ENCODE data around the gene TPSB2. TPM values are rescaled to one million over a fixed set of nuclear protein-coding genes. Genes with fewer than 3 reads are reported as not detected.

TPSB2 gene
- total RNA-seq, 1 experiment from 2014 or later = not detected

DNA sequence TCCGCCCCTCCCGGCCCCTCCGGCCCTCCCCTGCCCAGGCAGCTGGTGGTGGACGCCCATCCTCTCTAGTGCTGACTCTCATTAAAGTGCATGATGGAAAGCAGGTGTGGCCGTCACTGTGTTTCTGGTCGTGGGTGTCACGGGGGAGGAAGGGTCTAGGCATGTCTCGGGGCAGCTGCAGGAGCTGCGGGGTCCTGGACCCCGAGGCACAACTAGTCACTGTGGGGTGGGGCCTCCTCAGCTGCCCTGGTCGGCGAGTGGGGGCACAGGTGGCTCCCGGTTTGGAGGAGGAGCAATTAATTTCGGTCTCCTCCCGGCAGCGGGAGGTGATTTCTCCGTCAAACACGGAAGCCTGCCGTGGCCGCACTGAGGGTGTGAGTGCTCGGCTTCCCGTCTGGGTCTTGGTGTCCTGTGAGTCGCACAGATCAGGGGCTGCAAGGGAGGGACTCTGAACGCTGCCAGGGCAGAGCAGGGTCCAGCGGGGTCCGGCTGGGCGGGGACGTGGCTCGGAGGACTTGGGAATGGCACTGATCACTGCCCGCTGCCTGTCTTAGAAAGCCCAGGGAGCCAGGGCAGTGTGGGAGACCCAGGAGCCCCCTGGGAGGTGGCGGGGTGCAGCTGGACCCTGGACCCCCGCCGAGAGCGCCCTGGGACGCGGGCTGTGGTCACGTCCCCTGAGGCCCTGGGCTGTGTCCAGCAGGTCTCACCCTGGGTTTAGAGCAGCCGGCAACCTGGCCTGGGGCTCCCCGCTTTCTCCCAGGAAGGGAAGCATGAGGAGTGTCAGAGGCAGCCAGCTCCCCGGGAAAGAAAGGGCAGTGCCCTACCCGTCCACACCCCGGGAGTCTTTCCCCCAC is 29.1 kb upstream of the TPSB2 start:
- no peak for TF ChIP-seq EZH2phosphoT487 (IDR thresholded peaks at IDR 0.05; ENCODE audit: borderline replicate concordance, low read length)
- TF ChIP-seq CTCF (conservative IDR thresholded peaks at IDR 0.05; ENCODE audit: low read depth, low read length) = no peak
- no peak for TF ChIP-seq EZH2 (IDR thresholded peaks at IDR 0.05; ENCODE audit: low read length, unreplicated experiment)
- ChIA-PET POLR2A (ENCODE audit: unreplicated experiment) (no interaction called here), CTCF (no interaction called here)
- H3K4me1 ChIP-seq (ENCODE audit: insufficient read depth, low read length) = no peaks in the 10 kb centered on the region; the same call in 1 of the 2 replicates
- H3K27me3 ChIP-seq (ENCODE audit: low read length) = peaks cover 31% of the 10 kb centered on the region
- H3K4me2 ChIP-seq (ENCODE audit: low read length) = peak overlapping the region; percentile 84
- intact Hi-C loops (cut with micrococcal nuclease) = no loop called here
- no peak overlapping the region for H3K9ac ChIP-seq (ENCODE audit: low read length)
- no peaks in the 10 kb centered on the region for H4K20me1 ChIP-seq (ENCODE audit: low read length)
- no peak overlapping the region for H3K27ac ChIP-seq (ENCODE audit: low read length)
- no peaks in the 10 kb centered on the region for H3K9me2 ChIP-seq (replicated peaks; ENCODE audit: low read length)
- peak overlapping the region; percentile 61 for H2AFZ ChIP-seq (ENCODE audit: low read length)
- H3K9me3 ChIP-seq (ENCODE audit: low read length) = no peaks in the 10 kb centered on the region
- peak; percentile 32; the same call in 1 of the 2 replicates for ATAC-seq
- peak; percentile 13 for DNase-seq
- BruUV-seq (replicated peaks) = no TSS peak
- peak overlapping the region; percentile 54 for H3K4me3 ChIP-seq (ENCODE audit: low read length)
- H3K36me3 ChIP-seq (ENCODE audit: low read depth, low read length) = no peaks in the 10 kb centered on the region
- H3K79me2 ChIP-seq (ENCODE audit: low read length) = no peaks in the 10 kb centered on the region
- no peaks in the 10 kb centered on the region for H3F3A ChIP-seq (ENCODE audit: low read length, unreplicated experiment)

DNA sequence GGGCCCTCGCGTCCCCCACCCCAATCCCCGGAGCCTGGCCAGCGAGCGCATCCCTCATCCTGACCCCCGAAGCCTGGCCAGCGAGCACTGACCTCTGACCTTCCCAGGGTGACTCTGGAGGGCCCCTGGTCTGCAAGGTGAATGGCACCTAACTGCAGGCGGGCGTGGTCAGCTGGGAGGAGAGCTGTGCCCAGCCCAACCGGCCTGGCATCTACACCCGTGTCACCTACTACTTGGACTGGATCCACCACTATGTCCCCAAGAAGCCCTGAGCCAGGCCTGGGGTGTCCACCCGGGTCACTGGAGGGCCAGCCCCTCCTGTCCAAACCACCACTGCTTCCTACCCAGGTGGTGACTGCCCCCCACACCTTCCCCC is 28.2 kb upstream of the TPSB2 start:
- intact Hi-C loops (cut with micrococcal nuclease) = no loop called here
- Histone ChIP-seq H3K9me2 (replicated peaks; ENCODE audit: low read length) (no peaks in the 10 kb centered on the region), H2AFZ (ENCODE audit: low read length) (no peak overlapping the region), H3F3A (ENCODE audit: low read length, unreplicated experiment) (no peaks in the 10 kb centered on the region), H3K4me1 (ENCODE audit: insufficient read depth, low read length) (no peaks in the 10 kb centered on the region; the same call in 1 of the 2 replicates), H3K4me3 (ENCODE audit: low read length) (no peak overlapping the region), H3K4me2 (ENCODE audit: low read length) (no peak overlapping the region), H3K27me3 (ENCODE audit: low read length) (peaks cover 31% of the 10 kb centered on the region), H3K36me3 (ENCODE audit: low read depth, low read length) (no peaks in the 10 kb centered on the region), H3K9me3 (ENCODE audit: low read length) (no peaks in the 10 kb centered on the region), H3K79me2 (ENCODE audit: low read length) (no peaks in the 10 kb centered on the region), H3K9ac (ENCODE audit: low read length) (no peak overlapping the region), H3K27ac (ENCODE audit: low read length) (no peak overlapping the region), H4K20me1 (ENCODE audit: low read length) (no peaks in the 10 kb centered on the region)
- DNase-seq (no peak), ATAC-seq (peak; percentile 20; the same call in 1 of the 2 replicates)
- BruUV-seq (replicated peaks) = no TSS peak
- POLR2A ChIA-PET (ENCODE audit: unreplicated experiment) = no interaction called here
- CTCF ChIA-PET = no interaction called here
- TF ChIP-seq EZH2phosphoT487 (IDR thresholded peaks at IDR 0.05; ENCODE audit: borderline replicate concordance, low read length) (no peak), CTCF (conservative IDR thresholded peaks at IDR 0.05; ENCODE audit: low read depth, low read length) (no peak), EZH2 (IDR thresholded peaks at IDR 0.05; ENCODE audit: low read length, unreplicated experiment) (no peak)

- Histone ChIP-seq H3K9me3 (ENCODE audit: low read length) (no peaks in the 10 kb centered on the region), H3K79me2 (ENCODE audit: low read length) (no peaks in the 10 kb centered on the region), H3K4me3 (ENCODE audit: low read length) (no peak overlapping the region), H3K9ac (ENCODE audit: low read length) (no peak overlapping the region), H2AFZ (ENCODE audit: low read length) (no peak overlapping the region), H3K27me3 (ENCODE audit: low read length) (peaks cover 31% of the 10 kb centered on the region), H3K9me2 (replicated peaks; ENCODE audit: low read length) (no peaks in the 10 kb centered on the region), H3K27ac (ENCODE audit: low read length) (no peak overlapping the region), H3K4me1 (ENCODE audit: insufficient read depth, low read length) (no peaks in the 10 kb centered on the region; the same call in 1 of the 2 replicates), H4K20me1 (ENCODE audit: low read length) (no peaks in the 10 kb centered on the region), H3K36me3 (ENCODE audit: low read depth, low read length) (no peaks in the 10 kb centered on the region), H3F3A (ENCODE audit: low read length, unreplicated experiment) (no peaks in the 10 kb centered on the region), H3K4me2 (ENCODE audit: low read length) (no peak overlapping the region)
- ATAC-seq = no peak
- CTCF ChIA-PET = no interaction called here
- no peak for DNase-seq
- no TSS peak for BruUV-seq (replicated peaks)
- POLR2A ChIA-PET (ENCODE audit: unreplicated experiment) = no interaction called here
- intact Hi-C loops (cut with micrococcal nuclease) = no loop called here
- TF ChIP-seq EZH2phosphoT487 (IDR thresholded peaks at IDR 0.05; ENCODE audit: borderline replicate concordance, low read length) = no peak
- no peak for TF ChIP-seq CTCF (conservative IDR thresholded peaks at IDR 0.05; ENCODE audit: low read depth, low read length)
- no peak for TF ChIP-seq EZH2 (IDR thresholded peaks at IDR 0.05; ENCODE audit: low read length, unreplicated experiment)
Observed at GRCh38 chr16:1257561-1258224, 27.7 kb upstream of the TPSB2 start.
